Uterus (tissue), 2 donors: ENCODE results near the gene TRNT1.

Experiments used
- POLR2A ChIP-seq, 2 donors: fragments of 450-650 bp; IDR thresholded peaks; one replicate each; pipeline ENCODE4 v1.6.1; 2016; ENCODE audit warnings: antibody characterized with exemption in 2 of 2, mild to moderate bottlenecking in 1 of 2, moderate library complexity in 1 of 2
- TF ChIP-seq, protein P1 (sequence below), 4 experiments: fragments of 200-600 bp in 2 of 4; fragments of 450-650 bp in 2 of 4; sonication (generic) in 2 of 4; IDR thresholded peaks; one replicate each; pipeline ENCODE4 v1.5.1; 2016 to 2019; ENCODE audit warnings: antibody characterized with exemption in 4 of 4, mild to moderate bottlenecking in 2 of 4, moderate library complexity in 1 of 4

GRCh38 chr3:3113042-3113709 is 13.6 kb upstream of the TRNT1 start:
- TF ChIP-seq, protein P1, sequence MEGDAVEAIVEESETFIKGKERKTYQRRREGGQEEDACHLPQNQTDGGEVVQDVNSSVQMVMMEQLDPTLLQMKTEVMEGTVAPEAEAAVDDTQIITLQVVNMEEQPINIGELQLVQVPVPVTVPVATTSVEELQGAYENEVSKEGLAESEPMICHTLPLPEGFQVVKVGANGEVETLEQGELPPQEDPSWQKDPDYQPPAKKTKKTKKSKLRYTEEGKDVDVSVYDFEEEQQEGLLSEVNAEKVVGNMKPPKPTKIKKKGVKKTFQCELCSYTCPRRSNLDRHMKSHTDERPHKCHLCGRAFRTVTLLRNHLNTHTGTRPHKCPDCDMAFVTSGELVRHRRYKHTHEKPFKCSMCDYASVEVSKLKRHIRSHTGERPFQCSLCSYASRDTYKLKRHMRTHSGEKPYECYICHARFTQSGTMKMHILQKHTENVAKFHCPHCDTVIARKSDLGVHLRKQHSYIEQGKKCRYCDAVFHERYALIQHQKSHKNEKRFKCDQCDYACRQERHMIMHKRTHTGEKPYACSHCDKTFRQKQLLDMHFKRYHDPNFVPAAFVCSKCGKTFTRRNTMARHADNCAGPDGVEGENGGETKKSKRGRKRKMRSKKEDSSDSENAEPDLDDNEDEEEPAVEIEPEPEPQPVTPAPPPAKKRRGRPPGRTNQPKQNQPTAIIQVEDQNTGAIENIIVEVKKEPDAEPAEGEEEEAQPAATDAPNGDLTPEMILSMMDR (IDR thresholded peaks at IDR 0.05) = no peak
- TF ChIP-seq POLR2A (IDR thresholded peaks at IDR 0.05) = no peak
